GM12873 (cell line): ENCODE data around the gene LMF1.

Experiments
- TF ChIP-seq, protein P1 (sequence below): IDR thresholded peaks from 2 replicates; pipeline ENCODE4 v1.5.1; 2012; ENCODE audit warnings: low read depth, mild to moderate bottlenecking, moderate library complexity, low read length, control low read depth; ENCODE audit not compliant: insufficient read depth; ENCODE audit errors: missing control alignments

Gene LMF1

DNA sequence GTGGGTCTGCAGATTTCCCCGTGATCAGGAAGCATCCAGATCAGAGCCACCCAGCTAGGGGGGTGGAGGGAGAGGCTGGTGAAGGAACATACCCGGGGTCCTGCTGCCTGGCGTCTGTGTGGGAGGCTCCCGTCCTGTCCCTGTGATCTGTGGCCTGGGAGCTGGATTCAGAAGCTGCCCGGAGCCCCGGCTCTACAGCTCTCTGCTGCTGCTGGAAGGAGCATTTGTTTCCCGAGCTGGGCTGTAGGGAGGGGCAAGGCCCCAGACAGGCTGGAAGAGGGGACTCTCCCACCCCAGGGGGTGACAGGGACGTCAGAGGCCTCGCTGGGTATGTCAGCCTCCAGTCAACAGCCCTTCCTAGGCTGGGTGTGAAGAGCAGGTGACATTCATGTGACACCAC, 21.0 kb upstream of the LMF1 start:
- TF ChIP-seq, protein P1, sequence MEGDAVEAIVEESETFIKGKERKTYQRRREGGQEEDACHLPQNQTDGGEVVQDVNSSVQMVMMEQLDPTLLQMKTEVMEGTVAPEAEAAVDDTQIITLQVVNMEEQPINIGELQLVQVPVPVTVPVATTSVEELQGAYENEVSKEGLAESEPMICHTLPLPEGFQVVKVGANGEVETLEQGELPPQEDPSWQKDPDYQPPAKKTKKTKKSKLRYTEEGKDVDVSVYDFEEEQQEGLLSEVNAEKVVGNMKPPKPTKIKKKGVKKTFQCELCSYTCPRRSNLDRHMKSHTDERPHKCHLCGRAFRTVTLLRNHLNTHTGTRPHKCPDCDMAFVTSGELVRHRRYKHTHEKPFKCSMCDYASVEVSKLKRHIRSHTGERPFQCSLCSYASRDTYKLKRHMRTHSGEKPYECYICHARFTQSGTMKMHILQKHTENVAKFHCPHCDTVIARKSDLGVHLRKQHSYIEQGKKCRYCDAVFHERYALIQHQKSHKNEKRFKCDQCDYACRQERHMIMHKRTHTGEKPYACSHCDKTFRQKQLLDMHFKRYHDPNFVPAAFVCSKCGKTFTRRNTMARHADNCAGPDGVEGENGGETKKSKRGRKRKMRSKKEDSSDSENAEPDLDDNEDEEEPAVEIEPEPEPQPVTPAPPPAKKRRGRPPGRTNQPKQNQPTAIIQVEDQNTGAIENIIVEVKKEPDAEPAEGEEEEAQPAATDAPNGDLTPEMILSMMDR, result no peak

DNA sequence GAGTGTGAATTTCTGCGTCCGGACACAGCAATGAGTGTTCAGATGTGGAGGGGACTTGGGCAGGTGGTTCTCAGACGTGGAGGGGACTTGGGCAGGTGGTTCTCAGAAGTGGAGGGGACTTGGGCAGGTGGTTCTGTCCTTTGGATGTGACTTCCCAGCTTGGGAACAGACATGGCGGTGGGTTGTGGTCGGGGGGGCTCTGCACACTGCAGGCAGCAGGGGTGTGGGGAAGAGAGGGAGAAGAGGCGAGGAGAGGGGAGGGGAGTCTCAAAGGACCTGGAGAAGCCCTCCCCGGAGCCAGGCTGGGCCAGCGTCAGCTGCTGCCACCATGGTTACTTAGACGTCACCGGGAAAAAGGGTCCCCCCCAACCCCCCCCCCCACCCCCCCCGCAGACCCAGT, 20.6 kb upstream of the LMF1 start:
- TF ChIP-seq, protein P1, result no peak

DNA sequence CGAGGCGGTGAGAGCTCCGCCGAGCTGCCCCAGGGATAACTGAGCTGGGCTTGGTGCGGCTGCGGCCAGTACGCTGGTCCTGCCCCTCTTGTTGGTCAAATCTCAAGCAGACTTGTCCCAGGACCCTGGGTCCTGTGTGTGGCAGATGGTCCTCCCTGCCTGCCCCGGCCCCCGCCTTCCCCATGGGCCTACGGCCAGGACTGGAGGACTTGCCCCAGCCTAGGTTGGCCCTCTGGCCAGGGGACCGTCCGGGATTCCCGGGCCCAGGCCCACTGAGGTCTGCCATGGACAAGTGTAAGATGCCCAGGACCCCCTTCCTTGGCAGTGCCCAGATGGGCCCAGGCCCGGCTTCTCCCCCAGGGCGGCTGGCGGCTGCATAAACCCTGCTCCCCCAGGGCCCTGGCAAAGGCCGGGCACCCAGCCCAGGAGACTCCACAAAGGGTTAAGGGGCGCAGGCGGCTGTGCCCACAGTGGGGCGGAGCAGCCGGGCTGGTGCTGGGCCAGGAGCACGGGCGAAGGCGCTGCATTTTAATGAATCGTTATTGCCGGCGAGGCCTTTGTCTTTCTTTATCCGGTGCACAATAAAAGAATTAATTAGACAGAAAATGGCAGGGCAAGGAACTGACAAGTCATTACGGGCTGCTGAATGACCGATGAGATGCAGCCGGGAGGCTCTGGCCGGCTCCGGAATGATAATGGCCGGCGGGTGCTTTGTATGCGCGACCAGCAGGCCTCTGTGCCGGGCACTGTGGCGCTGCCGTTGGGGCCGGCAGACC, 19.9 kb upstream of the LMF1 start:
- TF ChIP-seq, protein P1, result no peak

DNA sequence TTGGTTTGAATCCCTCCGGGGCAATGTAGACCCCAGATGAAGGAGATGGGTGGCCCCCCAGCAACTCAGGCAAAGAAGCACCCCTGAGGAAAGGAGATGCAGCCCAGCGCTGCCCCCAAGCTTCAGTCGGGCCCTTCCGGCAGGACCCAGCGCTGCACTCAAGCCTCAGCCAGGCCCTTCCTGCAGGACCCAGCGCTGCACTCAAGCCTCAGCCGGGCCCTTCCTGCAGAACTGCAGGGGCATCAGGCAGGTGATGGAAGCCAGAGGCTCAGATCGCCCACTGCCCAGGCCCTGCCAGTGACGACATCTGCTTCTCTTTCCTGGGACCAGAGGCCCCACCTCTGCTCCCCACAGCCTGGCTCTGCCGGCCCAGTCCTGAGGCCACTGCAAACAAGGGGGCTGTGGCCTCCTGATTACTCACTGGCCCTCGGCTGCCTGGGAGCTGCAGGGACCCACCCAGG, 18.6 kb upstream of the LMF1 start:
- TF ChIP-seq, protein P1, result no peak

DNA sequence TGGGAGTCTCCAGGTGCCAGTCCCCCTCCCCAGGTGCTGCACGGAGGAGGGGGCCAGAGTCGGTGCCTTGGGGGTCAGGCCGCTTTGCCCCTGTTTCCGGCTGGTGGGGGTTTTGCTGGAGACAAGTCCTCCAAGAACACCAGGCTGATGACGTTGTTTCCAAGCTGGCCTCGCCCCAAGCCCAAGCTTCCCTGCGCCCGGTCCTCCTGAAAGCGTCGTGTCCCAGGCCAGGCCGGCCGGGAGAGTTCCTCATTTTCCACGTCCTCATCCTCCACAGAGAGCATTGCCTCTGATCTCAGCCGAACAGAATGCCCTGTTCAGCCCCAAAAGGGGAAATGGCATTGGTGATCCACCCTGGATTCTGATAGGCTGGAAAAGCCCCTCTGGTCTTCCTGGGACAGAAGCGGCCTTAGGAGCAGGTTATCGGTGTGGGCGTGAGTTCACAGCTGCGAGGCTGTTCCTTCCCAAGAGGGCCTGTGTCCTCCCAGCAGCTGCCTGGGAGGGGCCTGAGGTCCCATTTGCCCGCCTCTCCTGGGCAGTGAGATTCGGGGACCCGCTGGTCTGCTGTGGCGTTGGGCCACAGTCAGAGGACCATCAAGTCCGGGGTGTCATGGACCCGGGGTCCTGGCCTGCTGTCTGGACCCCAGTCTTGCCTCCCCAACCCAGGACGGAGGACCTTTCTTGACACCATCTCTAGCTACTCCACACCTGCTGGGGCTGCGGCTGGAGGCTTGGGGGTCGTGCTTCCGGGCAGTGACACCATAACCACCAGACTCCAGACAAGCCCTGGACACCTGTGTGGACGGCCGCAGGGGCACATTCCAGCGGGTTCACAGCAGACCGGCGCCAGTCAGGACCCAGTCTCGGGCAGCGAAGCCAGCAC, 17.9 kb upstream of the LMF1 start:
- TF ChIP-seq, protein P1, result no peak

DNA sequence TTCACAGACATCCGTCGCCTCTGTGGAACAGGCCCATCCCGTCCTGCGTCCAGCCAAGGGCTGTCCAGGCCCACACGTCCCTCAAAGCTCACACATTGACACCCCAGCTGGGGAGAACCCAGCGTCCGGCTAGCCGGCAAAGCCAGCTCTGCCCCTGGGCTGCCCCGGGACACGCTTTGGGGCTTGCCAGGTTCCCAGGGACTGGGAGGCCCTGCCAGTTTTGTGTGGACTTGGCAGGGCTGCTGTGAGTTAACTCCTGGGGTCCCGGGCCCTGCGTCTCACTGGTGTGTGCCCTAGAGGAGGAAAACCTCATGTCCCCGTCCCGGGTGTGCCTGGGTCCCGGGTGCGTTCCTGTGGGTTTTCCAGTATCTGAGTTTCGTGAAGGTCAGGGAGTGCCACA, 17.1 kb upstream of the LMF1 start:
- TF ChIP-seq, protein P1, result no peak

DNA sequence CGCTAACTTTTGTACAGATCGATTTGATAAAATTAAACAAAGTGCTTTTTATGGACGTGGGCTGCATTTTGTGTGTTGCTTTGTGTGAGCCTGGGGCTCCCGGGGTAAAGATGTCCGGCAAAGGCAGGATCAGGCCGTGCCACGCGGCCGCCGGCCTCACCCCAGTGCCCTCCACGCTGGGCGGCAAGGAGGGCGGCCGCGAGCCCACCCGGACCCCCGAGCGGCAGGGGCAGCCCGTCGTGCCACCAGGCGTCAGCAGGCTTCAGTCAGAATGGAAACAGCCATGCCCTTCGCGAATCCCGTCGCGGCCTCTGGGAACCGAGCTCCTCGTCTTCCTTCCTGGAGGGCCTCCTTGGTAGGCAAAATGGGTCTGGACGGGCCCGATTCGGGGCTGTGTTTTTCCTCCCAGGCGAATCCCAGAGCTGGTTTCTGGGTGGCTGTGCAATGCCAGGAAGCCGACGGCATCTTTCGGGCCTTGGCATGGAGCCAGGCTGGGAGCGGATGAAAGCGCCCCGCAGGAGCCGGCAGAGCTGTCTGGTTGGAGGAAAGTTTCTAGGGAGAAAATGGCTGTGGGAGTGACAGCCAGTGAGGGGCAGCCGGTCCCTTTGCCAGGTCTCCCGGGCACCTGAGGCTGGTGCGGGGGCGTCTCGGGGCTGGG, 16.3 kb upstream of the LMF1 start:
- TF ChIP-seq, protein P1, result no peak
